ENCODE measurements around the gene TBCD.
"Not testable (repeated sequence)": the region's sequence is repeated elsewhere in the genome, so short reads cannot be mapped to it uniquely, and the experiment has no call there.

The TBCD gene

GRCh38 chr17:82979718-82980117 is 227.9 kb downstream of the TBCD start:
- TF ChIP-seq CTCF (conservative IDR thresholded peaks at IDR 0.05), result no peak
- no peak for TF ChIP-seq ZFX (IDR thresholded peaks at IDR 0.05)
- H3K27ac ChIP-seq, result no peak overlapping the region

- TF ChIP-seq CTCF (conservative IDR thresholded peaks at IDR 0.05), result no peak
- no peak for TF ChIP-seq ZFX (IDR thresholded peaks at IDR 0.05)
Measured at GRCh38 chr17:82980632-82981031, 228.8 kb downstream of the TBCD start.

GRCh38 chr17:82981141-82981730 is 229.4 kb downstream of the TBCD start:
- no peak overlapping the region for H3K27ac ChIP-seq
- TF ChIP-seq CTCF (conservative IDR thresholded peaks at IDR 0.05), result no peak
- no peak for TF ChIP-seq ZFX (IDR thresholded peaks at IDR 0.05)

More at GRCh38 chr17:82980632-82981031, 228.8 kb downstream of the TBCD start:
- H3K27ac ChIP-seq, result no peak overlapping the region

- TF ChIP-seq ZFX (IDR thresholded peaks at IDR 0.05), result no peak
- no peak for TF ChIP-seq CTCF (conservative IDR thresholded peaks at IDR 0.05)
- no peak overlapping the region for H3K27ac ChIP-seq
Measured at GRCh38 chr17:82983510-82984248, 231.8 kb downstream of the TBCD start.

GRCh38 chr17:82984249-82984617 is 232.4 kb downstream of the TBCD start:
- H3K27ac ChIP-seq, result not testable (repeated sequence)

- TF ChIP-seq CTCF (conservative IDR thresholded peaks at IDR 0.05) (no peak), ZFX (IDR thresholded peaks at IDR 0.05) (no peak)
- H3K27ac ChIP-seq, result no peak overlapping the region
Measured at GRCh38 chr17:82984751-82985427, 233.0 kb downstream of the TBCD start.

GRCh38 chr17:82985428-82985805 is 233.6 kb downstream of the TBCD start:
- no peak overlapping the region for H3K27ac ChIP-seq
- TF ChIP-seq ZFX (IDR thresholded peaks at IDR 0.05) (no peak), CTCF (conservative IDR thresholded peaks at IDR 0.05) (no peak)

Measured in C4-2B (cell line).